K562 (cell line): ENCODE measurements around the gene ATG13. TPM values are rescaled to one million over a fixed set of nuclear protein-coding genes. Genes with fewer than 3 reads are reported as not detected.

Experiments
- ATAC-seq: fragments of 200-7000 bp; cut with Tn5 transposase; 3 replicates; pipeline ENCODE4 v1.9.1; 2020; ENCODE audit warnings: moderate library complexity
- BruUV-seq: library from RNA; stranded (reverse); fragments of 400-500 nt; replicated peaks from 2 replicates; lab custom pipeline; 2021; lab: Mats Ljungman, UMichigan
- CTCF ChIA-PET: fragments of 300-600 bp; formaldehyde crosslinking; extraction: SDS; loops from one replicate; lab custom pipeline; 2021; ENCODE audit warnings: low intra/inter-chr PET ratio; lab: Yijun Ruan, JAX
- POLR2A ChIA-PET: fragments of 300-600, 350-650 bp; sonication (Branson Sonifier 250); formaldehyde crosslinking; extraction: SDS; loops from one replicate; lab custom pipeline; 2021; ENCODE audit warnings: antibody characterized with exemption, inconsistent platforms; lab: Yijun Ruan, JAX
- DNase-seq, 4 experiments: peaks; one replicate each; pipeline versions ENCODE4 v3.0.0 to v3.0.0-alpha.2; 2011 to 2018; ENCODE audit warnings: low spot score in 3 of 4, mixed read lengths in 3 of 4; ENCODE audit errors: extremely low read depth in 1 of 4
- FAIRE-seq: peaks from 2 replicates; lab custom pipeline; 2011; peaks lifted over from hg19 to GRCh38; lab: Jason Lieb, UNC
- H2AFZ ChIP-seq: 2 replicates; pipeline ENCODE4 v1.6.0; 2011; ENCODE audit warnings: low read depth, low read length, control low read depth, inconsistent platforms
- H3K27ac ChIP-seq: fragments of 200-600 bp; 3 replicates; pipeline ENCODE4 v1.8.0; 2011; ENCODE audit warnings: low read depth, mild to moderate bottlenecking, control low read depth, inconsistent platforms, low read length, moderate library complexity, mixed read lengths; ENCODE audit errors: extremely low read depth
- H3K27me3 ChIP-seq, 2 experiments: fragments of 300-600 bp in 1 of 2; 2 replicates in 1 of 2; 3 replicates in 1 of 2; pipeline versions ENCODE4 v1.6.0 to v1.8.0; 2011; ENCODE audit warnings: inconsistent platforms in 2 of 2, low read length in 2 of 2, mild to moderate bottlenecking in 1 of 2, mixed read lengths in 1 of 2, moderate library complexity in 1 of 2; ENCODE audit not compliant: control insufficient read depth in 2 of 2, insufficient read depth in 2 of 2
- H3K36me3 ChIP-seq: fragments of 300-600 bp; 3 replicates; pipeline ENCODE4 v1.8.0; 2011; ENCODE audit warnings: mild to moderate bottlenecking, low read length, inconsistent platforms; ENCODE audit not compliant: control insufficient read depth, insufficient read depth
- H3K4me1 ChIP-seq, 2 experiments: fragments of 200-600 bp in 1 of 2; replicated peaks in 1 of 2; 2 replicates in 1 of 2; 3 replicates in 1 of 2; pipeline versions ENCODE4 v1.5.1 to v1.8.0; 2011; ENCODE audit warnings: inconsistent platforms in 2 of 2, low read length in 2 of 2, mild to moderate bottlenecking in 1 of 2, mixed read lengths in 1 of 2, moderate library complexity in 1 of 2; ENCODE audit not compliant: control insufficient read depth in 2 of 2, insufficient read depth in 2 of 2
- H3K4me2 ChIP-seq: 2 replicates; pipeline ENCODE4 v1.6.1; 2011; ENCODE audit warnings: low read length, control low read depth, inconsistent platforms, mixed read lengths; ENCODE audit not compliant: insufficient read depth
- H3K4me3 ChIP-seq: fragments of 200-600 bp; sonication (generic), shearing (Covaris generic); 2 replicates; pipeline ENCODE4 v1.5.1; 2016; ENCODE audit warnings: control low read depth, inconsistent platforms
- H3K79me2 ChIP-seq: fragments of 200-600 bp; 3 replicates; pipeline ENCODE4 v1.8.0; 2011; ENCODE audit warnings: low read length, inconsistent platforms; ENCODE audit not compliant: control insufficient read depth, insufficient read depth
- H3K9ac ChIP-seq, 2 experiments: 2 replicates each; pipeline versions ENCODE4 v1.6.0 to v1.6.1; 2011; ENCODE audit warnings: low read depth in 2 of 2, low read length in 2 of 2, control low read depth in 1 of 2, inconsistent platforms in 1 of 2, mild to moderate bottlenecking in 1 of 2, mixed read lengths in 1 of 2; ENCODE audit not compliant: insufficient read depth in 1 of 2
- H3K9me1 ChIP-seq: one replicate; pipeline ENCODE4 v1.6.0; 2011; ENCODE audit warnings: inconsistent platforms, mild to moderate bottlenecking, low read length, moderate library complexity; ENCODE audit not compliant: control insufficient read depth, insufficient read depth
- H3K9me3 ChIP-seq: replicated peaks from 2 replicates; pipeline ENCODE4 v1.5.1; 2011; ENCODE audit warnings: low read depth, low read length, inconsistent platforms; ENCODE audit not compliant: control insufficient read depth, insufficient read depth
- H4K20me1 ChIP-seq: replicated peaks from 2 replicates; pipeline ENCODE4 v1.6.1; 2011; ENCODE audit warnings: low read length, inconsistent platforms, mixed read lengths; ENCODE audit not compliant: control insufficient read depth, insufficient read depth
- ATF6 ChIP-seq: sonication (generic); formaldehyde crosslinking; IDR thresholded peaks from 2 replicates; pipeline ENCODE4 v1.4.0; 2020; ENCODE audit warnings: mild to moderate bottlenecking, missing genetic modification reagents
- ELF2 ChIP-seq: fragments of 250-450 bp; sonication (Bioruptor Pico); IDR thresholded peaks from 2 replicates; pipeline ENCODE4 v1.5.0; 2021; ENCODE audit warnings: mild to moderate bottlenecking
- ETS2 ChIP-seq: IDR thresholded peaks from 2 replicates; pipeline ENCODE4 v1.6.1; 2016; ENCODE audit warnings: borderline replicate concordance, missing genetic modification characterization, mild to moderate bottlenecking, moderate library complexity, missing compliant biosample characterization; ENCODE audit not compliant: poor library complexity, severe bottlenecking
- FOSL1 ChIP-seq: fragments of 200-800 bp; sonication (Bioruptor generic); conservative IDR thresholded peaks from 2 replicates; pipeline ENCODE4 v1.6.1; 2016; ENCODE audit warnings: missing genetic modification characterization, missing compliant biosample characterization
- KDM4B ChIP-seq, 2 experiments: fragments of 450-650 bp in 1 of 2; sonication (generic) in 1 of 2; IDR thresholded peaks; 2 replicates each; pipeline ENCODE4 v1.6.1; 2016 to 2017; ENCODE audit warnings: borderline replicate concordance in 2 of 2, antibody characterized with exemption in 1 of 2, low read depth in 1 of 2, mild to moderate bottlenecking in 1 of 2
- NRF1 ChIP-seq, 2 experiments: fragments of 450-650 bp; IDR thresholded peaks in 1 of 2; conservative IDR thresholded peaks in 1 of 2; 2 replicates each; pipeline ENCODE4 v1.6.1; 2014; ENCODE audit warnings: mild to moderate bottlenecking in 2 of 2
- PHTF2 ChIP-seq: fragments of 250-450 bp; sonication (Bioruptor Pico); IDR thresholded peaks from 2 replicates; pipeline ENCODE4 v1.5.0; 2021; ENCODE audit warnings: mild to moderate bottlenecking
- RBFOX2 ChIP-seq: fragments of 200-400 bp; formaldehyde crosslinking; IDR thresholded peaks from 2 replicates; pipeline ENCODE4 v1.6.1; 2017; ENCODE audit warnings: low read depth, mild to moderate bottlenecking, low read length, moderate library complexity
- RBM15 ChIP-seq: fragments of 200-400 bp; formaldehyde crosslinking; IDR thresholded peaks from 2 replicates; pipeline ENCODE4 v1.6.1; 2018; ENCODE audit warnings: mild to moderate bottlenecking, low read length, moderate library complexity; ENCODE audit not compliant: insufficient read depth
- SRSF7 ChIP-seq: fragments of 200-400 bp; formaldehyde crosslinking; optimal IDR thresholded peaks from 2 replicates; pipeline ENCODE3; 2017; ENCODE audit warnings: mild to moderate bottlenecking, low read depth, low read length
- TCF7 ChIP-seq: sonication (generic); IDR thresholded peaks from 2 replicates; pipeline ENCODE4 v1.6.1; 2016; ENCODE audit warnings: antibody characterized with exemption, borderline replicate concordance
- WHSC1 ChIP-seq: IDR thresholded peaks from one replicate; pipeline ENCODE4 v1.6.1; 2012; ENCODE audit warnings: low read length, control low read depth, inconsistent platforms
- YBX1 ChIP-seq: fragments of 450-650 bp; IDR thresholded peaks from 2 replicates; pipeline ENCODE4 v1.7.1; 2016; ENCODE audit warnings: mild to moderate bottlenecking
- ZC3H8 ChIP-seq: fragments of 450-650 bp; IDR thresholded peaks from 2 replicates; pipeline ENCODE4 v1.6.1; 2017
- ZNF232 ChIP-seq: sonication (generic); formaldehyde crosslinking; IDR thresholded peaks from 2 replicates; pipeline ENCODE4 v1.8.0; 2022; ENCODE audit warnings: mild to moderate bottlenecking, missing genetic modification reagents
- ZNF444 ChIP-seq: fragments of 250-450 bp; sonication (Bioruptor Pico); IDR thresholded peaks from 2 replicates; pipeline ENCODE4 v1.4.0; 2020; ENCODE audit warnings: mild to moderate bottlenecking, moderate library complexity
- WGBS: fragments of 100-300 bp; shearing (Covaris generic); methylation state at CpG from one replicate; pipeline ENCODE4 v1.1.6; 2016; ENCODE audit warnings: low coverage, mixed read lengths; ENCODE audit not compliant: insufficient coverage; ENCODE audit errors: missing lambda C conversion rate; 5-methylcytosine and 5-hydroxymethylcytosine counted together
- in situ Hi-C: fragments of 300-500 bp; cut with MboI; formaldehyde crosslinking; loops from 4 replicates; pipeline ENCODE4 v1.15.0; 2018; ENCODE audit warnings: inconsistent platforms, mixed read lengths
- intact Hi-C: fragments of 100-400 bp; cut with micrococcal nuclease; formaldehyde crosslinking; loops from 2 replicates; pipeline ENCODE4 v1.14.2; 2022
- polyA plus RNA-seq, 8 experiments: library from polyadenylated mRNA; depleted of rRNA in 4 of 8; stranded (reverse) in 5 of 8; unstranded in 3 of 8; fragments of >200 nt; fragmentation: Nextera tagmentation in 2 of 8; fragmentation: Illumina TruSeq in 1 of 8; extraction: Ambion mirVana in 2 of 8; extraction: Trizol in 1 of 8; gene quantifications; 2 replicates each; pipeline versions ENCODE4 v1.2.1 to v1.2.3, GENCODE V29; 2011 to 2014; ENCODE audit warnings: inconsistent platforms in 1 of 8, missing spikeins in 1 of 8
- total RNA-seq, 7 experiments: library from RNA; depleted of rRNA in 6 of 7; stranded (reverse); fragments of >200 nt in 6 of 7; fragmentation: Illumina TruSeq in 2 of 7; extraction: Trizol in 2 of 7; gene quantifications; 2 replicates each; pipeline versions ENCODE4 v1.2.1 to v1.2.3, GENCODE V29; 2011 to 2021; ENCODE audit warnings: low replicate concordance in 1 of 7

Gene ATG13
- total and polyA plus RNA-seq, 9 of the 15 experiments (the other 6 are each of a cell fraction or from before 2014, with no cell fraction given): 13.1 to 61.5 (median 36.5) TPM

- Histone ChIP-seq H3K4me2 (no peak overlapping the region), H3K36me3 (peaks cover 64% of the 10 kb centered on the region), H3K9me1 (no peaks in the 10 kb centered on the region), H3K4me1 (peaks cover 6 to 17% of the 10 kb centered on the region in 2 experiments; a peak in 3 of 5 replicates), H3K9me3 (no peaks in the 10 kb centered on the region), H3K27ac (no peak overlapping the region), H3K9ac (no peak overlapping the region), H3K27me3 (no peaks in the 10 kb centered on the region), H2AFZ (no peak overlapping the region), H4K20me1 (no peaks in the 10 kb centered on the region), H3K4me3 (no peak overlapping the region), H3K79me2 (no peaks in the 10 kb centered on the region)
- no peak for ATAC-seq
- TF ChIP-seq PHTF2 (CRISPR knock-in tag) (no peak), KDM4B (IDR thresholded peaks at IDR 0.05; ENCODE audit: borderline replicate concordance in 2 of 2, low read depth in 1 of 2) (no peak), ZNF444 (CRISPR knock-in tag) (no peak), YBX1 (no peak), NRF1 (conservative IDR thresholded peaks at IDR 0.05 in 1 of 2, IDR thresholded peaks at IDR 0.05 in 1 of 2) (no peak), ZC3H8 (no peak), ATF6 (CRISPR knock-in tag) (no peak), SRSF7 (no peak), RBM15 (no peak), ELF2 (CRISPR knock-in tag) (no peak), WHSC1 (no peak), TCF7 (no peak), ETS2 (tag) (no peak), RBFOX2 (no peak), ZNF232 (CRISPR knock-in tag) (no peak), FOSL1 (tag) (no peak)
- WGBS: 84% methylated on average over 4 of the region's 4 CpGs
- ChIA-PET CTCF (no interaction called here), POLR2A (interaction anchor here (0.5 to 1.2 kb wide), 4 partner anchors 9 to 33 kb away, joined by 3 to 4 read pairs (median 4); no protein-coding TSS in a partner anchor)
- no TSS peak for BruUV-seq
- in situ Hi-C loops (no loop called here), intact Hi-C loops (no loop called here)
- FAIRE-seq: no peak
- DNase-seq: no peak
Measured at GRCh38 chr11:46663277-46663940, 46.1 kb downstream of the ATG13 start.
